ENCODE results near the gene ADAMTS9. TPM values are rescaled to one million over a fixed set of nuclear protein-coding genes. Genes with fewer than 3 reads are reported as not detected.

ADAMTS9 gene
- polyA plus RNA-seq, 5 donors = 43.7 to 66.8 (median 58.7) TPM

- DNase-seq = no peak
These were observed 109.6 kb downstream of the ADAMTS9 start for GRCh38 chr3:64578062-64578770.

GRCh38 chr3:64576211-64576775, 111.5 kb downstream of the ADAMTS9 start:
- DNase-seq = no peak

DNA sequence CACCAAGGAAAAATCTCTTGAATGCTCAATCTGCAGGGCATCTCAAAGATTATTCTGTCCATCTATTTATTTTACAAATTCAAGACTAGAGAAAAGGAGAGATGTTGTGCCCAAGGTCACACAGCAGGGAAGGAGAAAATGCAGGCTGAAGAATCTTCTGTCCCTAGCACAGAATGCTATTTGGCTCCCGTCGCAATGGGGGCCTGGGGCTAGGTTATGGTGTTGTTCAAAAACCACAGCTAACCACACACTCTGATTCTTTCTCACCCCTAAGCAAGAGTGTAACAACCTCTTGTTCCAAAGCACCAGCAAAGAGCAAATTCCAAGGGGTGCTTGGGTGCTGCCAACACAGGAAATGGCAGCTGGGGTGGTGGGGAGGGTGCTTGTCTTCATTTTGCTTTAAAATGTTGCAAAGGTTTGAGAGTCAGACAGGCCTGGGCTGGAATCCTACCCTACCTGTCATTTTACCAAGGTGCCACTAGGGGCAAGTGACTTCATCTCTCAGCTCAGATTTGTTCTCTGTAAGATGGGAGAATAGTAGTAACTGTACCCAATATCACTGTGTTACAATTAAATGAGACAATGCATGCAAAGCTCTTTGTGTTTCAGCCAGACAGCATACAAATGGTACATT, 112.5 kb downstream of the ADAMTS9 start:
- DNase-seq = no peak

- DNase-seq = no peak
These were observed 113.6 kb downstream of the ADAMTS9 start for GRCh38 chr3:64574194-64574593.

DNA sequence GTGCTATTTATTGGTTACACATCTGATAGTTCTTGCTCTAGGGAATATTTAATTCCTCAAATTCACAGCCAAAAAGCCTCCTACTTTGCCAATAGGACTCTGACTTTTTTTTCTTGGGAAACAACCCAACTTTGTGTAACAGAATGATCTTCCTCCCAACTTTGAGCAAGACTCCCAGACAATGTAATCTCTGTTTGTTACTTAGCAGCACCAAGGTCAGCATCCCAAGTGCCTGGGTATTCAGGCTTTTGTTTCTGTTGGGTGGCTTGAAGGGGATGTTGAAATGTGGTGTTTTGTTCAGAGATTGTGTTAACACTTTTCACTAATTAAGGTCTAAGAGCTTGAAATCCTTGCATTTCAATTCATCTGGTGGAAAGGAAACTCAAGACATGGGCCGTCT, 115.8 kb downstream of the ADAMTS9 start:
- DNase-seq = no peak

DNA sequence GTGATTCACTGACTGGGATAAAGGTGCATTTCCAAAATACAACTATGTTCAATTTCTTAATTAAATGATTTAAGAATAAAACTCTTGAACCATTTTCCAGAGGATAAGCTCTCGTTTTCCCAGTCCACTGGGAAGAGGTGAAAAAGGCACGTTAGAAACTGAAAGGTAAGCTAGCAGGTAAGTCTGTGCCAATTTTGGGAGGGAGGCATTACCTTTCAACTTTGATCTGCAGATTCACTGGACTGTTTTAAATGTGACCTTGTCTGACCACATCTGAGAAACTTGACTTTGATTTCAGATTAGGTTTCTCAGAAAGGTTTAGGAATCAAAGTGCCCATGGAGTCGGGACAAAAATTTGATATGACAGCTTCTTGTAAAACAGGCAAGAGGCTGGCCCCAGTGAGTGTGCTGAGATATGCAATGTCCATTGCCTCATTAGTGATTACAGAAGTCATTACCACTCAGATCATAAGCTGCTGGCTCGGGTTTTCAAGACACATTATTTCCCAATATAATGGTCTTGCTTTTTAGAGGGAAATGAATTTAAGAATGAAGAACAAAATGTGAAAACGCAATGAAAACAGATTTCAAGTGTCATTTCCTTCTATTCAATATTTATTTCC, 118.8 kb downstream of the ADAMTS9 start:
- no peak for DNase-seq

- no peak for DNase-seq
These were observed 120.9 kb downstream of the ADAMTS9 start for GRCh38 chr3:64566859-64567258.

GRCh38 chr3:64563751-64564150, 124.0 kb downstream of the ADAMTS9 start:
- DNase-seq = no peak

DNA sequence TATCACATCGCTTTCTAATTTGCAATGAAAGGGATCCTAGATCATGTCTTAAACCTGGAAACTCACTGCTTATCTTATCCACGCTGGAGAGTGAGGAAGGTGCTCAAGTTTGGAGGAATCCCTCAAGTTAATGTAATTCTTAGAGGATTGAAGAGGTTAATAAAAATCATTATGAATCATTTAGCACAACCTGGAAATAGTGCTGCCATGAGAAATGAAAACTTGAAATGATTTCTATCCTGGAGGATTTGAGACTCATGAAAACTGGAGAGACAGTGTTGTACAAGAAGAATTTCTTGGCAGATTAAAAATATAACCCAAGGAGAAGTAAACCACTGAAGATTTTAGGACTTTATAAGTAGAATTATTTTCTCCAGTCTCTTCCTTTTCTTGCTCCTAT, 125.9 kb downstream of the ADAMTS9 start:
- DNase-seq = no peak

DNA sequence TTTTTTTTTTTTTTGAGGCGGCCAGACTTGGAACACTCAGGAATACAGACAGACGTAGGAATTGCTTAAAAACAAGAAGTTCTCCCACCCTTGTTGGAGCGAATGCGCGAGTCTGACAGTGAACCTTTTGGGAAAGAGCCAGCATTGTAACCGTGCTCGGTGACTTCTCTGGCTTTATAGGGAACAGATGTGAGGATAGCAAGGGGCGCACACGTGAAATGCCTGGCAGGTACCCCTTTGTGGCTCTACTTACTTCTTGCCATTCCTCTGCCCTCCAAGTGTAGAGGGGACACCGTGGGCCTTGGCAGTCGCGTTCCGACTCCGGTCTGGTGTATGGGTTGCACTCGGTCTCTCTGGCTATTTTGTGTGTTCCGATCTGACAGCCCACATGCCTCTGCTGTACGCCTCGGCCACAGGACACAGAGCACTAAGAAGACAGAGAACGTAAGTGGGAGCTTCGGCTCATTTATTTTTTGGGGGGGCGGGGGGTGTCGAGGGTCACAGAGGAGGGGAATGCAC, 126.4 kb downstream of the ADAMTS9 start:
- DNase-seq = no peak

GRCh38 chr3:64560791-64561190, 127.0 kb downstream of the ADAMTS9 start:
- DNase-seq = no peak

- DNase-seq = peak; percentile 71 to 76
These were observed 128.2 kb downstream of the ADAMTS9 start for GRCh38 chr3:64559588-64559987.

DNA sequence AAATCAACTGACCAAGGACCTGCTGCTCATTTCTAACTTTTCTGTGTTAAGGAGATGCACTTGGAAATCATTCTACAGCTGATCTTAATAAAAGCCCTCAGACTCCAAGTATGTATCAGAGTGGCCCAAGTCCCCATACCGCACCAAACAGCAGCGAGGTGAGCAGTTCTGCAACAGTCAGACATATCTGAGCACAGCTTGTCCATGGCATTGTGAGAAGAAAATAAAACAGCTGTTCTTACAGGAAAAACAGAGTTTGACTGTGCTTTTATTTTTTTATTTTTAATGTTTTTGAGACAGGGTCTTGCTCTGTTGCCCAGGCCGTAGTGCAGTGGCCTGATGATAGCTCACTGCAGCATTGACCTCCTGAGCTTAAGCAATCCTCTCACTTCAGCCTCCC, 131.8 kb downstream of the ADAMTS9 start:
- DNase-seq = no peak

DNA sequence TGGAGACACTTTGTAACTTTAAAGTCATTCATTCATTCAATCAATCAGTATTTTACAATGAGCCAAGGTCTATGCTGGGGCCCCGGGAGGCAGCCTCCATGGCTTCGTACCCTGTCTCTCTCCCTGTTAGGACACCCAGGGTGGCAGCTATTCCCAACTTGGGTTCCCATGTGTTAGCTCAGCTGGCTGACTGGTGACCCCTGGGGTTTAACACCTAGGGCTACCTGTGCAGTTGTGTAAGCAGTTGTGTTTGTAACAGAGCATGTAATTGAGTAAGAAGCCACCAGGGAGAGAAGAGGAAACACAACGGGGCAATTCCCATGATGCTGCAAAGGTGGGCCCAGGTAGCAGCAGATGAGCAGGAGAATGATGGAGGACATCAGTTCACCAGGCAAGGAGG, 132.4 kb downstream of the ADAMTS9 start:
- DNase-seq = no peak

- peak; percentile 81 to 86 for DNase-seq
These were observed 133.5 kb downstream of the ADAMTS9 start for GRCh38 chr3:64554096-64554920.

GRCh38 chr3:64552966-64553365, 134.8 kb downstream of the ADAMTS9 start:
- DNase-seq = no peak

- DNase-seq = no peak
These were observed 135.6 kb downstream of the ADAMTS9 start for GRCh38 chr3:64552160-64552559.

GRCh38 chr3:64551697-64552096, 136.1 kb downstream of the ADAMTS9 start:
- DNase-seq = no peak

DNA sequence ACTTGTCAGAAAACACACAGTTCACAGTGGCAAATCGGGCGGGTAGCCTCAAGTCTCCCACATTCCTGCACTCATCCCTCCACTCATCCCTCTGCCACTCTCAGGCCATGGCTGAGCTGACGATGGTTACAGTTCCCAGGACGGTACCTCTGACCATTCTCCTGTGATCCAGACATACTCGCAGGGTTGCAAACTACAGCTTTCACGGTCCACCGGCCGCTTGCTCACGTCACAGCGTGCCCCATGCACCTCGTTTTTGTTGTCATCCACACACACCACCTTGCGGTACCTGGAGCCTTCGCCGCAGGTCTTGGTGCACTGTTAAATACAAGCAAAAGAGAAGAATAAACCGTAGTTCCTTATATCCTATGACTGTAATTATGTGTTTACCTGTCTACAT, 137.1 kb downstream of the ADAMTS9 start:
- no peak for DNase-seq

DNA sequence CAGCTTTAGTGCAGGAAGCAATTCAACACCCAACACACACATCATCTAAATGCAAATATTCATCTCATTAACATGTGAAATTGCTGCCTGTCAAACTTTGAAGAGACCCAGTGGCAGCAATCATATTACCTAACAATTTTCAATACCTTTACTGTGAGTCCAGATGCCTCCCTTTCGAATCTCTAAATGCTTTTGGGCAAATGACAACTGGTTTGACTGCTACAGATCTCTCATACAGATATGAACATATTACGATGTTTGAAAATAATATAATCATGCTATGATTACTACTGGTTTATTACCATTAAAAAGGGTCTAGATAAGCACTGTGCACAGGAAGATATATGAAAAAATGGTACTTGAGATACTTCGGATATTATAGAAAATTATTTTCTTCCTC, 137.9 kb downstream of the ADAMTS9 start:
- DNase-seq = no peak

DNA sequence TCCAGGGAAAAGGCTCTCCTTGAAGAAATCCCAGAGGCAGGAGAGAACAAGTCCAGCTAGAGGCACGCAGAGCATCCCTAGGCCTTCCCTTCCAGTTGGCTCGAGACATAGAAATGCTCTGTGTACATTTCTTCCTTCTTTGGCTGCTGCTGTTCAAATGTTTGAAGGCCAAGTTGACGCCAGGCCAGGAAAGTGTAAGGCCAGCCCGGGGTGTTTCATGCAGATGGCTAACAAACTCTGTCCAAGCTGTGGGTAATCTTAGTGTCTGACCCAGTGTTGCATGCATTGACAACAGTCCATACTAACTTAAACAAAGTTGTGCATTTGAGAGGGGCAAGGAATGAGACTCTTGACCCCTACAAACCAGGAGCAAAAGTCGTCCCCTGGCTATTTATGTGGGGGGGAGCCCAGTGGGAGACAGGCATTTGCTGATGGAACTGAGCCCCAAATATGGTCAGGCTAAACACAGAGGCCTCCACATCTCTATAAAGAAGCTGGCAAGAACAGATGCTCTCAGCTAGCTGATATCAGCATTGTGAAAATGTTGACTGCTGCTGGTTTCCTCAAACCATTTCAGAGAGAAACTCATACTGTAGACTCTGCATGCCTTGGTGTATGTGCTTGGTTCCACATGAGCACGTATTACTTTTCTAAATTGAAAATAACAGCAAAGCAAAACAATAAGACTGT, 139.5 kb downstream of the ADAMTS9 start:
- peak; percentile 94 to 98 for DNase-seq
